Measurements from ENCODE around the gene CLTA.
"Not testable (repeated sequence)": the region's sequence is repeated elsewhere in the genome, so short reads cannot be mapped to it uniquely, and the experiment has no call there.

The CLTA gene

GRCh38 chr9:36247356-36247755 lies 56.6 kb downstream of the CLTA start:
- DNase-seq: no peak

DNA sequence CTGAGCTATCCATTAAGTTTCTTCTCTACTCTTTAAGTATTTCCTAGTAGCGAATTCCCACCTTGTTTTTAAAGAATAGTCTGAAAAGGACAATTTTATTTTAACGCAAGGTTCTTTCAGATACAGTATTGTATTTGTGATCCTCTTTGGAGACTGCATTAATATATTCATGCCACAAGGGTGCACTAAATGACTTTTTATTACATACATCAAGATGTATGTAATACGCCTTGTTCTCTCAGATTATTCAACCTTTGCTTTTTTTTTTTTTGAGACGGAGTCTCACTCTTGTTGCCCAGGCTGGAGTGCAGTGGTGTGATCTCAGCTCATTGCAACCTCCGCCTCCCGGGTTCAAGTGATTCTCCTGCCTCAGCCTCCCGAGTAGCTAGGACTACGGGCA lies 57.3 kb downstream of the CLTA start:
- not testable (repeated sequence) for DNase-seq

GRCh38 chr9:36249189-36249588 lies 58.5 kb downstream of the CLTA start:
- no peak for DNase-seq

- no peak for DNase-seq
These were observed 59.4 kb downstream of the CLTA start for GRCh38 chr9:36250079-36250478.

GRCh38 chr9:36251428-36251827 lies 60.7 kb downstream of the CLTA start:
- DNase-seq: no peak

DNA sequence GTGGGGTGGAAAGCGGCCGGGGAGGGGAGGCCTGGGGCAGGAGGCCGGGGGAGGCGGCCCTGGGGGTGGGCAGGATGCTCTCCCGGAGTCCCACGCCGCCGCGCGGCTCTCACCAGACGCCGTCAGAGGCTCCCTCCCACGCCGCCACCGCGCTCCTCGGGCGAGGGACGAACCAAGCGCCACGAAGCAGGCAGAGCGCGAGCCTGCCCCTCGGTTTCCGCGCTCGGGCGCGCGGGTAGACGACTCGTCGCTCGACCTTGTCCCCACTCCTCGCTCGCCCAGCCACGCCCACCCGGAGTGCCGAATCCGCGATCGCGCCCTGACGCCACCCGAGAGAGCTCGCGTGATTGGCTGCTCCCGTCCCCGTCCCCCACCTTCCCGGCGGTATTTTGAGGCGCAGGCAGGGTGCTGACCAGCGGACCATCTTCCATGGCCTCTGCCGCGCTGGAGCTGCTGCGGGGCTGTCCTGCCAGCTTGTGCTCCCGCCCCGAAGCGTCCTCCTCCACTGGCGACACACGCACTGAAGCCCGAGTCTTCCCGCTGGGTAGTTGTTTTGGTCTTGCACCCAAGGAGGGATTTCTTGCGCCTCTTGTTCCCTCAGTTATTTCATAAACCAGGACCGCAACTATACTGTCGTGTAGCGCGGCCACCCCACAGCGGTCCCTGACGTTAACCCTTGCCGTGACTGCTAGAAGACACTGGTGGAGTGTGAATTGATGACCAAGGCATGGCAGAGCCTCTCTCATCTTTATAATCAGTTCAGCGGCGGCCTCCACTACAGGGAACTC lies 67.7 kb downstream of the CLTA start, which contains the start of gene GNE:
Gene GNE, minus strand, starts transcription at position 241 of the 788 bp plus-strand sequence. CDS start 9,093 bp downstream, outside the sequence.
- peak; percentile 97 for DNase-seq

- no peak for DNase-seq
These were observed 68.3 kb downstream of the CLTA start for GRCh38 chr9:36258996-36259533.

Data from T-helper 9 cell (primary cell).